GM20000 (cell line): Measurements from ENCODE around the gene PEX14.

Source experiments
- DNase-seq: peaks from one replicate; pipeline ENCODE4 v3.0.0; 2012; ENCODE audit warnings: low spot score
- CTCF ChIP-seq: IDR thresholded peaks from 2 replicates; pipeline ENCODE4 v1.5.1; 2012; ENCODE audit warnings: mild to moderate bottlenecking, control low read depth; ENCODE audit errors: extremely low read depth, missing control alignments

PEX14 gene

GRCh38 chr1:10555635-10556429 is 81.1 kb downstream of the PEX14 start:
- DNase-seq, result no peak
- no peak for TF ChIP-seq CTCF

GRCh38 chr1:10556430-10557005 is 81.8 kb downstream of the PEX14 start:
- no peak for DNase-seq
- TF ChIP-seq CTCF, result no peak

GRCh38 chr1:10557714-10558113 is 83.0 kb downstream of the PEX14 start:
- no peak for TF ChIP-seq CTCF
- DNase-seq, result no peak

- no peak for TF ChIP-seq CTCF
- DNase-seq, result no peak
These were observed 84.6 kb downstream of the PEX14 start for GRCh38 chr1:10559386-10559785.

- DNase-seq, result no peak
- TF ChIP-seq CTCF, result no peak
These were observed 86.7 kb downstream of the PEX14 start for GRCh38 chr1:10561497-10561896.

- no peak for DNase-seq
- TF ChIP-seq CTCF, result no peak
These were observed 87.2 kb downstream of the PEX14 start for GRCh38 chr1:10561955-10562354.

- no peak for DNase-seq
- TF ChIP-seq CTCF, result no peak
These were observed 89.3 kb downstream of the PEX14 start for GRCh38 chr1:10564063-10564462.
